Tracheal epithelial cell (primary cell): ENCODE data around the gene SCNN1A. TPM values are rescaled to one million over a fixed set of nuclear protein-coding genes. Genes with fewer than 3 reads are reported as not detected.

Experiments used
- total RNA-seq: library from RNA; depleted of rRNA; stranded (reverse); fragments of >200 nt; gene quantifications from 2 replicates; pipeline ENCODE4 v1.2.1, GENCODE V29; 2014

Gene SCNN1A
- total RNA-seq, result 22.2 and 110 TPM in 2 replicates

DNA sequence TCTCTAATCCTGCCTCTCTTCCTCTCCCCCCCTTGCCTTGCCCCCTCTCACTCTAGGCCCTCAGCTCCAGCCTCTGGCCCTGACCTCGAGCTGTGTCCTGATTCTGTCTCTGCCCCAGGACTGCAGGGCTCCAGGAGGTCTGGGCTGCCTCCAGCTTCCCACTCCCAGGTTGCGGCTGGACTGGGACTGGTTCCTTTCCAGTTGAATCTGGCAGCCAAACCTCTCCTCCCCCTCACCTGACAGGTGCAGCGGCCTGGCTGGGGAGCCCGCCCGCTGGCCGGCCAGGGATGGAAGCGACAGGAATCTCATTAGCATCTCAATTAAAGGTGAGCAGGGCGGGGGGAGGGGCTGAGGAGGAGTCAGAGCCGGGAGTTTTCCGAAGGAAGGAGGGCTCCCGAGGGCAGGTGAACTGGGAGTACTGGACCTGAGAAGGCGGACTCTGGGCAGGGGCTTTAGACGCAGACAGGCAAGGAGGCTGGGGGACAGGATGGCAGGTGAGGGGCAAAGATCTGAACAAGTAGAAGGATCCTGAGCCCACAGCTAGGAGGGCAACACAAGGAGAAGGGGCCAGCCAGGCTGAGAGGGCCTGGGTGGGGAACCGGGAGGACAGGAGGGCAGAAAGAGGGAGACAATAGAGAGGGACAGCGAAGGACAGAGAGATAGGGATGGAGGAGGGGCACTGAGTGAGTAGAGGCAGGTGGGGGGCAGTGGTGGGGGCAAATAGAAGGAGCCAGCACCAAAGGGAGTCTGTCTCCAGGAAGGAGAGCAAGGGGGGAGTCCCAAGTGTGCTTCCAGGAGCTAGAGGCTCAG lies at the start of gene SCNN1A:
TSS of gene SCNN1A (minus strand) at position 295 of the 810 bp plus-strand sequence. CDS start 780 bp downstream, outside the sequence.

DNA sequence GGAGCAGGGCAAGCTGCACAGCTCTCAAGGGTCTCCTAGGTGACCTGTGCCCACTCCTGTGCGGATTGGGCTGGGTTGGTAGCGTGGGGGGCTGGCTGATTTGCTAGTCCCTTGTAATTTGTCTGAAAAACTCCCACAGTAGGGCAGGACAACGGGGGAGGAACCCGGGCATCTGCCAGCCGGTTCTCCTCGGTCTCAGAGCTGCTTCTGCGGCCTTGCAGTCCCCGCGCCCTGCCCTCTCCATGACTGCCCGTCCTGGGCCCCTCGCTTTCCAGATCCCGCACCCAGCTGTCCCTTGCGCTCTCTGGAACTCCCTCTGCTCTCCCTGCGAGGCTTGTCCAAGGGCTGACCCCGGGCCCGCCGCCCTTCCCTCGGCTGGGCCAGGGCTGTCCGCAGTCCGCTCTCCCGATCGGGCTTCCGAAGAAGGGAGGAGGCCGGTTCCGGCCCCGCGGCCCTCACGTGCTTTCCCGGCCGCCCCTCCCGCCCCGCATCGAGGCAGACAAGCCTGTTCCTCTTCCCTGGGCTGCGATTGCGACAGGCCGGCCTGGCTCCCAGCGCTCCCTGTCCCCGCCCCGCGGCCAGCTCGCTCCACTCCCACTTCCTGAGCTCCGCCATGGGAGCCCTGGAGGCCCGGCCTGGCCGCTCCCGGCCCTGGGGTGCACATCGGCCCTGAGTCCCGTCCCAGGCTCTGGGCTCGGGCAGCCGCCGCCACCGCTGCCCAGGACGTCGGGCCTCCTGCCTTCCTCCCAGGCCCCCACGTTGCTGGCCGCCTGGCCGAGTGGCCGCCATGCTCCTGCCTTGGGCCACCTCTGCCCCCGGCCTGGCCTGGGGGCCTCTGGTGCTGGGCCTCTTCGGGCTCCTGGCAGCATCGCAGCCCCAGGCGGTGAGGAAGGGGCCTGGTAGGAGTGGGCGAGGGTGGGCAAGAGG lies 8.5 kb upstream of the SCNN1A start, which contains the start of gene LTBR:
TSS of gene LTBR (plus strand) at position 591 of the 927 bp plus-strand sequence. CDS start at position 788, 197 bp downstream.

DNA sequence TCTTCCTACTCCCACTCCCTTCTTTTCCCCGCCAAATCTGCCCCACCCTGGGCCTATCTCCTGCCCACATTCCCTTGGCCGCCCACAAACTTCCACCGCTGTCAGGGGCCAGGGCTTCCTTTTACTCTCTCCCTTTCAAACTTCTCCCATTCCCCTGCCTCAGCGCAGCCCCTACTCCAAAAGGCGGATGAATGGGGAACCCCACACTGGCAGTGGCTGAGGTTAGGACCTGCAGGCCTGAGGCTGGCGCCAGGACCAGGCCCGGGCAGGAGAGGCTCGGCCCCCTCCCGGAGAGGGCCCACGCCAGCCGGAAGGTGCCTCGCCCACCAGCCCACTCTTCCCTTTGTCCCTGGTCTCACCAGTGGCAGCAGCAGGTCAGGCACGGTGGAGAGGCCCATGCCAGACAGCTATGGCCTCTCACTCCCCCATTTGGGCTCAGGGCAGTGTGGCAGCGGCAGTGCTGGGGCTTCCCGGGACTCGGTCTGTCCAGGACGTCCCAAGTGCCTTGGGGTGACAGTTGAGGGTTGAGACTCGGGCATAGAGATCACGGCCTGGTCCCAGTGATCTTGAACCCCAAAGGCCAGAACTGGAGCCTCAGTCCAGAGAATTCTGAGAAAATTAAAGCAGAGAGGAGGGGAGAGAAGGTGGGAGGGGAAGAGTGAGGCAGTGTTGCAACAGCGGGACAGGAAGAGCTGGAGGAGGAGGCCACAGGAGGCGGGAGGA lies 33.8 kb downstream of the SCNN1A start, which contains the start of gene TNFRSF1A:
TSS of gene TNFRSF1A (minus strand) at position 660 of the 723 bp plus-strand sequence. CDS start at position 398, 262 bp downstream.

Other genes starting within 250 kb of the SCNN1A start
- gene CD9, start 175.2 kb downstream of the SCNN1A start, total RNA-seq, result 864 and 1,034 TPM in 2 replicates
- 26.2 and 51.3 TPM in 2 replicates for gene PLEKHG6, start 64.9 kb downstream of the SCNN1A start, total RNA-seq
- 39.0 and 49.6 TPM in 2 replicates for gene TNFRSF1A, start 33.5 kb downstream of the SCNN1A start, total RNA-seq
- gene LTBR, start 8.6 kb upstream of the SCNN1A start, total RNA-seq, result 110 and 121 TPM in 2 replicates
- gene CD27, start 69.4 kb upstream of the SCNN1A start, total RNA-seq, result not detected in 2 replicates
- 3.2 and 5.3 TPM in 2 replicates for gene TAPBPL, start 76.5 kb upstream of the SCNN1A start, total RNA-seq
- under 0.01 and 0.21 TPM in 2 replicates for gene VAMP1, start 95.1 kb upstream of the SCNN1A start, total RNA-seq
- 52.2 and 64.6 TPM in 2 replicates for gene MRPL51, start 117.7 kb upstream of the SCNN1A start, total RNA-seq
- gene NCAPD2, start 118.5 kb upstream of the SCNN1A start, total RNA-seq, result 10.6 and 25.4 TPM in 2 replicates
- gene GAPDH, start 159.0 kb upstream of the SCNN1A start, total RNA-seq, result 6,794 and 7,400 TPM in 2 replicates
- gene IFFO1, start 180.5 kb upstream of the SCNN1A start, total RNA-seq, result 0.85 and 1.7 TPM in 2 replicates
- gene NOP2, start 192.7 kb upstream of the SCNN1A start, total RNA-seq, result 24.6 and 39.4 TPM in 2 replicates
- gene CHD4, start 231.8 kb upstream of the SCNN1A start, total RNA-seq, result 179 and 185 TPM in 2 replicates